ENCODE results near the gene MRPL22. TPM values are rescaled to one million over a fixed set of nuclear protein-coding genes. Genes with fewer than 3 reads are reported as not detected.
A peak's percentile ranks its signal among the peaks of the same experiment; 100 is the strongest.

MRPL22 gene
- total and polyA plus RNA-seq, 2 of the 13 experiments (the other 11 are each of a cell fraction or from before 2014, with no cell fraction given), result 66.8 to 84.8 TPM

DNA sequence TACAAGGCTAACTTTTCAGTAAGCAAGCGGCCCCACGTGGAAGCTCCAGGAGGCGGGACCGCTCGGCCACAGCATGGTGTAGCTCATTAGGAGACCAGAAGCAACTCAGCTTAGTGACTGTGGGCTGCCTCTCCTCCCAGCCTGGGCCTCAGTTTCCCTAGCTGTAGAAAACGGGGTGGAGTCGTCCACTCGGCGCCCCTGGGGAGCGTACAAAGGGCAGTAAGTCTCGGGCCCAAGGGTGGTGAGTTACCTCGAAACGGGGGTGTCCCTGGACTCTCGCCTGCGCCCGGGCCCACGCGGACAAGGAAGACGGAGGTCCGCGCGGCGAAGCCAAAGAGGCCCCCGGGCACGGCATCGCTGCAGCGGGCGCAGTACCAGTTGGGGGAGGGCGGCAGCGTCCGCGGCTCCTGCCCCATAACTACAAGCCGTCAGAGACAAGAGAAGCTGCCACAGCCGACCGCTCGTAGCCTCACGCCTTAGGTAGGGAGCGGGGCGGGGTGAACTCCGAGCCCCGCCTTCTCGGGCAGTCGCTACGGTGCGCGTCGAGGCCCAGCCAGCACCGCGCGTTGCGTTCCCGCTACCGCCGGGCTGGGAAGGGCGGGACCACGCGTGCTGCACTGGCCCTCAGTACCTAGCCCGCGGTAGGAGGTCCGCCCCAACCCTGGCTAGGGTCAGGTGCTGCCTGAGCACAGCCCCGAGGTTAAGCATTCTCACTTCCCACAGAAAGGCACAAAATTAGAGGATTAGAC is 3.0 kb upstream of the MRPL22 start, which contains the start of gene GEMIN5 (continued):
- TF ChIP-seq KLF12 (CRISPR knock-in tag; IDR thresholded peaks at IDR 0.05; ENCODE audit: borderline replicate concordance), result peak; percentile 86; the same call in 1 of the 2 replicates
- no peak for TF ChIP-seq CHCHD3 (CRISPR knock-in tag; IDR thresholded peaks at IDR 0.05)
- TF ChIP-seq FOSL1 (CRISPR knock-in tag; IDR thresholded peaks at IDR 0.05; ENCODE audit: borderline replicate concordance), result no peak
- peak; percentile 14; the same call in 1 of the 2 replicates for TF ChIP-seq ZNF263 (CRISPR knock-in tag; IDR thresholded peaks at IDR 0.05)
- no peak for TF ChIP-seq RCOR2 (CRISPR knock-in tag; IDR thresholded peaks at IDR 0.05)
- no peak for TF ChIP-seq ZNF510 (CRISPR knock-in tag; IDR thresholded peaks at IDR 0.05; ENCODE audit: low read depth)
- TF ChIP-seq TAF15 (IDR thresholded peaks at IDR 0.05; ENCODE audit: low read depth, low read length, poor library complexity, severe bottlenecking), result no peak
- no peak for TF ChIP-seq ZNF235 (CRISPR knock-in tag; IDR thresholded peaks at IDR 0.05; ENCODE audit: borderline replicate concordance)
- peak; percentile 79 for TF ChIP-seq TEAD3 (CRISPR knock-in tag; optimal IDR thresholded peaks at IDR 0.05; ENCODE audit: borderline replicate concordance)
- no peak for TF ChIP-seq SIX4 (CRISPR knock-in tag; IDR thresholded peaks at IDR 0.05)
- TF ChIP-seq, protein P1, sequence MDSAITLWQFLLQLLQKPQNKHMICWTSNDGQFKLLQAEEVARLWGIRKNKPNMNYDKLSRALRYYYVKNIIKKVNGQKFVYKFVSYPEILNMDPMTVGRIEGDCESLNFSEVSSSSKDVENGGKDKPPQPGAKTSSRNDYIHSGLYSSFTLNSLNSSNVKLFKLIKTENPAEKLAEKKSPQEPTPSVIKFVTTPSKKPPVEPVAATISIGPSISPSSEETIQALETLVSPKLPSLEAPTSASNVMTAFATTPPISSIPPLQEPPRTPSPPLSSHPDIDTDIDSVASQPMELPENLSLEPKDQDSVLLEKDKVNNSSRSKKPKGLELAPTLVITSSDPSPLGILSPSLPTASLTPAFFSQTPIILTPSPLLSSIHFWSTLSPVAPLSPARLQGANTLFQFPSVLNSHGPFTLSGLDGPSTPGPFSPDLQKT (CRISPR knock-in tag; IDR thresholded peaks at IDR 0.05; ENCODE audit: borderline replicate concordance), result no peak
- TF ChIP-seq, protein P2, sequence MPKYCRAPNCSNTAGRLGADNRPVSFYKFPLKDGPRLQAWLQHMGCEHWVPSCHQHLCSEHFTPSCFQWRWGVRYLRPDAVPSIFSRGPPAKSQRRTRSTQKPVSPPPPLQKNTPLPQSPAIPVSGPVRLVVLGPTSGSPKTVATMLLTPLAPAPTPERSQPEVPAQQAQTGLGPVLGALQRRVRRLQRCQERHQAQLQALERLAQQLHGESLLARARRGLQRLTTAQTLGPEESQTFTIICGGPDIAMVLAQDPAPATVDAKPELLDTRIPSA (CRISPR knock-in tag; IDR thresholded peaks at IDR 0.05; ENCODE audit: borderline replicate concordance), result peak; percentile 95
- TF ChIP-seq, protein P3, sequence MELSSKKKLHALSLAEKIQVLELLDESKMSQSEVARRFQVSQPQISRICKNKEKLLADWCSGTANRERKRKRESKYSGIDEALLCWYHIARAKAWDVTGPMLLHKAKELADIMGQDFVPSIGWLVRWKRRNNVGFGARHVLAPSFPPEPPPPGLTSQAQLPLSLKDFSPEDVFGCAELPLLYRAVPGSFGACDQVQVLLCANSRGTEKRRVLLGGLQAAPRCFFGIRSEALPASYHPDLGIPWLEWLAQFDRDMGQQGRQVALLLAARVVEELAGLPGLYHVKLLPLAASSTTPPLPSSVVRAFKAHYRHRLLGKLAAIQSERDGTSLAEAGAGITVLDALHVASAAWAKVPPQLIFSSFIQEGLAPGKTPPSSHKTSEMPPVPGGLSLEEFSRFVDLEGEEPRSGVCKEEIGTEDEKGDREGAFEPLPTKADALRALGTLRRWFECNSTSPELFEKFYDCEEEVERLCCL (CRISPR knock-in tag; IDR thresholded peaks at IDR 0.05; ENCODE audit: borderline replicate concordance), result peak; percentile 52; the same call in 1 of the 2 replicates
- TF ChIP-seq, protein P4, sequence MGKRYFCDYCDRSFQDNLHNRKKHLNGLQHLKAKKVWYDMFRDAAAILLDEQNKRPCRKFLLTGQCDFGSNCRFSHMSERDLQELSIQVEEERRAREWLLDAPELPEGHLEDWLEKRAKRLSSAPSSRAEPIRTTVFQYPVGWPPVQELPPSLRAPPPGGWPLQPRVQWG (CRISPR knock-in tag; IDR thresholded peaks at IDR 0.05; ENCODE audit: borderline replicate concordance, low read depth), result no peak
- 0 out of 2 replicates have a peak, but pooled peaks have one; percentile 57 for TF ChIP-seq ZC3H13 (CRISPR knock-in tag; IDR thresholded peaks at IDR 0.05)
- TF ChIP-seq IKZF1 (IDR thresholded peaks at IDR 0.05), result no peak
- peak; percentile 77 for TF ChIP-seq ZFP41 (CRISPR knock-in tag; IDR thresholded peaks at IDR 0.05; ENCODE audit: borderline replicate concordance)
- peak; percentile 81; the same call in 1 of the 2 replicates for TF ChIP-seq ZNF121 (CRISPR knock-in tag; IDR thresholded peaks at IDR 0.05)
- TF ChIP-seq ZNF775 (CRISPR knock-in tag; IDR thresholded peaks at IDR 0.05; ENCODE audit: borderline replicate concordance), result no peak
- 0 out of 2 replicates have a peak, but pooled peaks have one; percentile 19 for TF ChIP-seq HMG20A (CRISPR knock-in tag; IDR thresholded peaks at IDR 0.05; ENCODE audit: borderline replicate concordance)
- TF ChIP-seq, protein P5, sequence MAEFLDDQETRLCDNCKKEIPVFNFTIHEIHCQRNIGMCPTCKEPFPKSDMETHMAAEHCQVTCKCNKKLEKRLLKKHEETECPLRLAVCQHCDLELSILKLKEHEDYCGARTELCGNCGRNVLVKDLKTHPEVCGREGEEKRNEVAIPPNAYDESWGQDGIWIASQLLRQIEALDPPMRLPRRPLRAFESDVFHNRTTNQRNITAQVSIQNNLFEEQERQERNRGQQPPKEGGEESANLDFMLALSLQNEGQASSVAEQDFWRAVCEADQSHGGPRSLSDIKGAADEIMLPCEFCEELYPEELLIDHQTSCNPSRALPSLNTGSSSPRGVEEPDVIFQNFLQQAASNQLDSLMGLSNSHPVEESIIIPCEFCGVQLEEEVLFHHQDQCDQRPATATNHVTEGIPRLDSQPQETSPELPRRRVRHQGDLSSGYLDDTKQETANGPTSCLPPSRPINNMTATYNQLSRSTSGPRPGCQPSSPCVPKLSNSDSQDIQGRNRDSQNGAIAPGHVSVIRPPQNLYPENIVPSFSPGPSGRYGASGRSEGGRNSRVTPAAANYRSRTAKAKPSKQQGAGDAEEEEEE (CRISPR knock-in tag; IDR thresholded peaks at IDR 0.05; ENCODE audit: borderline replicate concordance), result no peak
- TF ChIP-seq ZNF335 (CRISPR knock-in tag; IDR thresholded peaks at IDR 0.05), result 0 out of 2 replicates have a peak, but pooled peaks have one; percentile 10
- TF ChIP-seq, protein P6, sequence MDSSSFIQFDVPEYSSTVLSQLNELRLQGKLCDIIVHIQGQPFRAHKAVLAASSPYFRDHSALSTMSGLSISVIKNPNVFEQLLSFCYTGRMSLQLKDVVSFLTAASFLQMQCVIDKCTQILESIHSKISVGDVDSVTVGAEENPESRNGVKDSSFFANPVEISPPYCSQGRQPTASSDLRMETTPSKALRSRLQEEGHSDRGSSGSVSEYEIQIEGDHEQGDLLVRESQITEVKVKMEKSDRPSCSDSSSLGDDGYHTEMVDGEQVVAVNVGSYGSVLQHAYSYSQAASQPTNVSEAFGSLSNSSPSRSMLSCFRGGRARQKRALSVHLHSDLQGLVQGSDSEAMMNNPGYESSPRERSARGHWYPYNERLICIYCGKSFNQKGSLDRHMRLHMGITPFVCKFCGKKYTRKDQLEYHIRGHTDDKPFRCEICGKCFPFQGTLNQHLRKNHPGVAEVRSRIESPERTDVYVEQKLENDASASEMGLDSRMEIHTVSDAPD (CRISPR knock-in tag; IDR thresholded peaks at IDR 0.05), result 0 out of 2 replicates have a peak, but pooled peaks have one; percentile 30
